ENCODE data around the gene ATP5IF1. TPM values are rescaled to one million over a fixed set of nuclear protein-coding genes. Genes with fewer than 3 reads are reported as not detected.

The ATP5IF1 gene
- total and polyA plus RNA-seq, 2 of the 13 experiments (the other 11 are each of a cell fraction or from before 2014, with no cell fraction given) = 97.7 to 131 TPM

DNA sequence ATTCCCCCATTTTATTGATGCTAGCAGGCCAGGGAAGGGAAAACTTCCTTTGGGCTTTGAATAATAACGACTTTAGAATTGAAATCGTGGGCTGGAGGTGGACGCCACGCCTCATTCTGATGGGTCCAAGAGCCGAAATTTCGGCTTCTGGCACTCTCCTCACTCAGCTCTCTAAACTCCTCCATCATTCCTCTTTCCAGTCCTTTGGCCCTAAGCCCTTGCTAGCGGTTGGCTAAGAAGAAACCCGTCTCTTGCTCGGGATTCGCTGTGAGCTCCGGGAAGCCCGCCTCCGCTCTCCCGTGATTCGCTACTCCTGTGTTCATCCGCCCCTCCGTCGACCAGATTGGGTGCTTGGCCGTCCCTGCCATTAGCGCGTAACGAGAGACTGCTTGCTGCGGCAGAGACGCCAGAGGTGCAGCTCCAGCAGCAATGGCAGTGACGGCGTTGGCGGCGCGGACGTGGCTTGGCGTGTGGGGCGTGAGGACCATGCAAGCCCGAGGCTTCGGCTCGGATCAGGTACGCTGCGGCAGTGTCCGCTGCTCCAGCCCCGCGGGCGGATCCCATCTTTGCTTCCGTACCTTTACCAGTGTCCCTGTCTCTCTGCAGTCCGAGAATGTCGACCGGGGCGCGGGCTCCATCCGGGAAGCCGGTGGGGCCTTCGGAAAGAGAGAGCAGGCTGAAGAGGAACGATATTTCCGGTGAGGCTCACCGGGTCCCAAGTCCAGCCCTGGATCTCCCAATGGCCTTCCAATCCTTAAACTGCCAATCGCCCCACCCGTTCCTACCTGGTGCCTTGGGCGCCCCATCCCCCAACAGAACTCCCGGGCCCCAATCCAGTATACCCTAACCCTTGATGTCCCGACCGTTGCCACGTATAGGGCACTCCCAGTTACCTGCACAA lies at the start of gene ATP5IF1 (continued):
- TF ChIP-seq, protein P1, sequence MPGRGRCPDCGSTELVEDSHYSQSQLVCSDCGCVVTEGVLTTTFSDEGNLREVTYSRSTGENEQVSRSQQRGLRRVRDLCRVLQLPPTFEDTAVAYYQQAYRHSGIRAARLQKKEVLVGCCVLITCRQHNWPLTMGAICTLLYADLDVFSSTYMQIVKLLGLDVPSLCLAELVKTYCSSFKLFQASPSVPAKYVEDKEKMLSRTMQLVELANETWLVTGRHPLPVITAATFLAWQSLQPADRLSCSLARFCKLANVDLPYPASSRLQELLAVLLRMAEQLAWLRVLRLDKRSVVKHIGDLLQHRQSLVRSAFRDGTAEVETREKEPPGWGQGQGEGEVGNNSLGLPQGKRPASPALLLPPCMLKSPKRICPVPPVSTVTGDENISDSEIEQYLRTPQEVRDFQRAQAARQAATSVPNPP (CRISPR knock-in tag; IDR thresholded peaks at IDR 0.05) = peak; percentile 50; the same call in 1 of the 2 replicates
- TF ChIP-seq ZNF558 (CRISPR knock-in tag; IDR thresholded peaks at IDR 0.05; ENCODE audit: borderline replicate concordance) = peak; percentile 62; the same call in 1 of the 2 replicates
- no peak for TF ChIP-seq NR2F1 (CRISPR knock-in tag; IDR thresholded peaks at IDR 0.05)
- TF ChIP-seq CEBPG (CRISPR knock-in tag; IDR thresholded peaks at IDR 0.05) = no peak; the same call in 1 of the 2 replicates
- TF ChIP-seq ZSCAN22 (CRISPR knock-in tag; IDR thresholded peaks at IDR 0.05) = peak; percentile 80; the same call in 1 of the 2 replicates
- TF ChIP-seq HOXA5 (CRISPR knock-in tag; IDR thresholded peaks at IDR 0.05) = peak; percentile 69; the same call in 1 of the 2 replicates
- TF ChIP-seq KLF13 (CRISPR knock-in tag; IDR thresholded peaks at IDR 0.05) = no peak
- TF ChIP-seq, protein P2, sequence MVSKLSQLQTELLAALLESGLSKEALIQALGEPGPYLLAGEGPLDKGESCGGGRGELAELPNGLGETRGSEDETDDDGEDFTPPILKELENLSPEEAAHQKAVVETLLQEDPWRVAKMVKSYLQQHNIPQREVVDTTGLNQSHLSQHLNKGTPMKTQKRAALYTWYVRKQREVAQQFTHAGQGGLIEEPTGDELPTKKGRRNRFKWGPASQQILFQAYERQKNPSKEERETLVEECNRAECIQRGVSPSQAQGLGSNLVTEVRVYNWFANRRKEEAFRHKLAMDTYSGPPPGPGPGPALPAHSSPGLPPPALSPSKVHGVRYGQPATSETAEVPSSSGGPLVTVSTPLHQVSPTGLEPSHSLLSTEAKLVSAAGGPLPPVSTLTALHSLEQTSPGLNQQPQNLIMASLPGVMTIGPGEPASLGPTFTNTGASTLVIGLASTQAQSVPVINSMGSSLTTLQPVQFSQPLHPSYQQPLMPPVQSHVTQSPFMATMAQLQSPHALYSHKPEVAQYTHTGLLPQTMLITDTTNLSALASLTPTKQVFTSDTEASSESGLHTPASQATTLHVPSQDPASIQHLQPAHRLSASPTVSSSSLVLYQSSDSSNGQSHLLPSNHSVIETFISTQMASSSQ (IDR thresholded peaks at IDR 0.05; ENCODE audit: low read depth) = no peak
- TF ChIP-seq, protein P2 (CRISPR knock-in tag; IDR thresholded peaks at IDR 0.05; ENCODE audit: borderline replicate concordance) = peak; percentile 82
- TF ChIP-seq, protein P3, sequence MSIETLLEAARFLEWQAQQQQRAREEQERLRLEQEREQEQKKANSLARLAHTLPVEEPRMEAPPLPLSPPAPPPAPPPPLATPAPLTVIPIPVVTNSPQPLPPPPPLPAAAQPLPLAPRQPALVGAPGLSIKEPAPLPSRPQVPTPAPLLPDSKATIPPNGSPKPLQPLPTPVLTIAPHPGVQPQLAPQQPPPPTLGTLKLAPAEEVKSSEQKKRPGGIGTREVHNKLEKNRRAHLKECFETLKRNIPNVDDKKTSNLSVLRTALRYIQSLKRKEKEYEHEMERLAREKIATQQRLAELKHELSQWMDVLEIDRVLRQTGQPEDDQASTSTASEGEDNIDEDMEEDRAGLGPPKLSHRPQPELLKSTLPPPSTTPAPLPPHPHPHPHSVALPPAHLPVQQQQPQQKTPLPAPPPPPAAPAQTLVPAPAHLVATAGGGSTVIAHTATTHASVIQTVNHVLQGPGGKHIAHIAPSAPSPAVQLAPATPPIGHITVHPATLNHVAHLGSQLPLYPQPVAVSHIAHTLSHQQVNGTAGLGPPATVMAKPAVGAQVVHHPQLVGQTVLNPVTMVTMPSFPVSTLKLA (IDR thresholded peaks at IDR 0.05) = no peak
- no peak; the same call in 1 of the 2 replicates for TF ChIP-seq GTF2F1 (IDR thresholded peaks at IDR 0.05; ENCODE audit: low read length)
- no peak for TF ChIP-seq ZNF20 (CRISPR knock-in tag; IDR thresholded peaks at IDR 0.05)
- TF ChIP-seq SIN3B (IDR thresholded peaks at IDR 0.05; ENCODE audit: low read length) = no peak
- TF ChIP-seq MEIS2 (CRISPR knock-in tag; IDR thresholded peaks at IDR 0.05) = peak; percentile 72; the same call in 1 of the 2 replicates
- TF ChIP-seq ARNT2 (CRISPR knock-in tag; IDR thresholded peaks at IDR 0.05; ENCODE audit: low read depth) = peak; percentile 76
- no peak for TF ChIP-seq EHMT2 (IDR thresholded peaks at IDR 0.05; ENCODE audit: borderline replicate concordance, low read depth, low read length)
- TF ChIP-seq YEATS4 (CRISPR knock-in tag; IDR thresholded peaks at IDR 0.05; ENCODE audit: borderline replicate concordance) = peak; percentile 95
- TF ChIP-seq, protein P4, sequence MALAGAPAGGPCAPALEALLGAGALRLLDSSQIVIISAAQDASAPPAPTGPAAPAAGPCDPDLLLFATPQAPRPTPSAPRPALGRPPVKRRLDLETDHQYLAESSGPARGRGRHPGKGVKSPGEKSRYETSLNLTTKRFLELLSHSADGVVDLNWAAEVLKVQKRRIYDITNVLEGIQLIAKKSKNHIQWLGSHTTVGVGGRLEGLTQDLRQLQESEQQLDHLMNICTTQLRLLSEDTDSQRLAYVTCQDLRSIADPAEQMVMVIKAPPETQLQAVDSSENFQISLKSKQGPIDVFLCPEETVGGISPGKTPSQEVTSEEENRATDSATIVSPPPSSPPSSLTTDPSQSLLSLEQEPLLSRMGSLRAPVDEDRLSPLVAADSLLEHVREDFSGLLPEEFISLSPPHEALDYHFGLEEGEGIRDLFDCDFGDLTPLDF (CRISPR knock-in tag; IDR thresholded peaks at IDR 0.05) = peak; percentile 46; the same call in 1 of the 2 replicates
- TF ChIP-seq SRSF9 (IDR thresholded peaks at IDR 0.05; ENCODE audit: borderline replicate concordance, insufficient read depth, low read depth, low read length, poor library complexity, severe bottlenecking) = no peak
- no peak for TF ChIP-seq ARNT (IDR thresholded peaks at IDR 0.05)
- peak; percentile 71; the same call in 1 of the 2 replicates for TF ChIP-seq PHF21A (CRISPR knock-in tag; IDR thresholded peaks at IDR 0.05)
- TF ChIP-seq PAWR (CRISPR knock-in tag; IDR thresholded peaks at IDR 0.05; ENCODE audit: borderline replicate concordance) = peak; percentile 96

All from HepG2 (cell line).